GM12878 (cell line): ENCODE results near the gene NUP214.

Experiments used
- BRCA1 ChIP-seq: IDR thresholded peaks from 2 replicates; pipeline ENCODE4 v1.6.1; 2011; ENCODE audit warnings: low read depth, low read length, improper control_type of control experiment
- CBFB ChIP-seq: IDR thresholded peaks from 2 replicates; pipeline ENCODE4 v1.6.1; 2016; ENCODE audit warnings: antibody characterized with exemption, low read depth
- CTCF ChIP-seq, 3 experiments: IDR thresholded peaks in 2 of 3; conservative IDR thresholded peaks in 1 of 3; 2 replicates each; pipeline ENCODE4 v1.5.1; 2011; ENCODE audit warnings: low read depth in 3 of 3, low read length in 3 of 3, mild to moderate bottlenecking in 3 of 3, control low read depth in 2 of 3, moderate library complexity in 2 of 3, inconsistent platforms in 1 of 3, mixed read lengths in 1 of 3; ENCODE audit not compliant: control insufficient read depth in 2 of 3, insufficient read depth in 1 of 3; ENCODE audit errors: extremely low read depth in 1 of 3
- ESRRA ChIP-seq: IDR thresholded peaks from 2 replicates; pipeline ENCODE4 v1.6.1; 2012; ENCODE audit warnings: mild to moderate bottlenecking, low read length, improper control_type of control experiment
- EZH2 ChIP-seq: IDR thresholded peaks from 2 replicates; pipeline ENCODE4 v1.6.1; 2012; ENCODE audit warnings: low read depth, mild to moderate bottlenecking, control low read depth, inconsistent platforms, low read length, borderline replicate concordance; ENCODE audit not compliant: control insufficient read depth
- FOS ChIP-seq: IDR thresholded peaks from 3 replicates; pipeline ENCODE4 v1.6.1; 2011; ENCODE audit warnings: borderline replicate concordance; ENCODE audit not compliant: insufficient read length; ENCODE audit errors: extremely low read depth
- HDGF ChIP-seq: fragments of 450-650 bp; IDR thresholded peaks from 2 replicates; pipeline ENCODE4 v1.6.1; 2016; ENCODE audit warnings: antibody characterized with exemption
- JUND ChIP-seq: IDR thresholded peaks from 2 replicates; pipeline ENCODE4 v1.6.1; 2012; ENCODE audit warnings: low read depth, mild to moderate bottlenecking, low read length, improper control_type of control experiment, moderate library complexity
- MAX ChIP-seq: IDR thresholded peaks from 2 replicates; pipeline ENCODE4 v1.6.1; 2012; ENCODE audit warnings: low read depth, low read length, improper control_type of control experiment
- MLLT1 ChIP-seq: fragments of 450-650 bp; IDR thresholded peaks from 2 replicates; pipeline ENCODE4 v1.6.1; 2016; ENCODE audit warnings: mild to moderate bottlenecking
- POLR2AphosphoS5 ChIP-seq: IDR thresholded peaks from 2 replicates; pipeline ENCODE4 v1.6.1; 2011; ENCODE audit warnings: mild to moderate bottlenecking, low read length, inconsistent platforms
- RFX5 ChIP-seq: IDR thresholded peaks from 2 replicates; pipeline ENCODE4 v1.6.1; 2011; ENCODE audit warnings: low read depth, low read length, improper control_type of control experiment
- SMC3 ChIP-seq: IDR thresholded peaks from 2 replicates; pipeline ENCODE4 v1.6.1; 2011; ENCODE audit warnings: low read length, improper control_type of control experiment, borderline replicate concordance
- ZNF384 ChIP-seq: IDR thresholded peaks from 2 replicates; pipeline ENCODE4 v1.6.1; 2012; ENCODE audit warnings: low read depth, mild to moderate bottlenecking, low read length, improper control_type of control experiment, borderline replicate concordance

- TF ChIP-seq HDGF = no peak
- TF ChIP-seq SMC3 = no peak
- TF ChIP-seq RFX5 = no peak
- TF ChIP-seq FOS = no peak
- no peak for TF ChIP-seq POLR2AphosphoS5
- no peak for TF ChIP-seq MLLT1
- no peak for TF ChIP-seq EZH2
- TF ChIP-seq ESRRA = no peak
- no peak for TF ChIP-seq CTCF (IDR thresholded peaks at IDR 0.05 in 2 of 3, conservative IDR thresholded peaks at IDR 0.05 in 1 of 3; ENCODE audit: control insufficient read depth in 2 of 3, extremely low read depth in 1 of 3, insufficient read depth in 1 of 3, low read depth in 3 of 3, low read length in 3 of 3)
- no peak for TF ChIP-seq JUND
- TF ChIP-seq ZNF384 = no peak
- no peak for TF ChIP-seq BRCA1
- TF ChIP-seq CBFB = no peak
- TF ChIP-seq MAX = no peak
These were observed 657 bp downstream of the NUP214 start for GRCh38 chr9:131126059-131126426.
